NCI-H226 (cell line): ENCODE measurements around the gene EHBP1L1.
"Not testable (repeated sequence)": the region's sequence is repeated elsewhere in the genome, so short reads cannot be mapped to it uniquely, and the experiment has no call there.

Experiments used
- DNase-seq: peaks from one replicate; pipeline ENCODE4 v3.0.0-alpha.2; 2015

The EHBP1L1 gene

DNA sequence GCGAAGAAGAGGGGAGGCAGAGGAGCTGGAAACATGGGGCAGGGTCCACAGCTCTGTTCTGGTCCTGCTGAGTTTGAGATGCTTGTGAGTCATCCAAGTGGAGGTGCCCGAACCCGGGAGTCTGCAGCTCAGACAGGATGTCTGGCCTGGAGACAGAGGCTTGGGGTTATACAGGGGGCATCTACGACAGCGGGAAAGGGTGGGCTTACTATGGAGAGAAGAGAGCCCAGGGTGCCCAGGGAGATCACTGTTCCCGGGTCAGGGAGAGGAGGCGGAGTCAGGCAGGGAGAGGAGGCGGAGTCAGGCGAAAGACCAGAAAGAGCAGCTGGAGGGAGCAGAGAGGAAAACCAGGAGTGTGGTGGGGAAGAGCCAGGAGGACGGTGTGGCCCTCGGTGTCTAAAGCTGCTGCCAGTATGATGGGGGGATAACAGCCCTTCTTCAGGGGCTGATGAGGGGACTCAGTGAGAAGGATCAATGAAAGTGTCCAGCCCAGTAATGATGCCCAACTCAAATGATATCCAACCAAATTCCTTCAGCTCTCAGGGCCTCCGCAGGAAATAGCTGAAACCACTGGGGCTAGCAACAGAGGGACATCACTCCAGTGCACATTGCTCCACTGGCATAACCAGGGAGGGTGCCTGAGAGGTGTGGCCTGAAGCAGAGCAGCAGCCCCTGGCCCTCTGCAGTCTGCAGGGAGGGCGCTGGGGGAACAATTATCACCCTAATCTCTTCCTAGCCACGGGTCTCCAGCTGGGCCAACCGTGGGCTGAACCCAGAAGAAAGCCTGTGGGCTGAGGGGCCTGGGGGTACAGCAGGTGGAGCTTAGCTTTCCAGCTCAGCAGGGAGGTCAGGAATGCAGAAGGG lies 15.1 kb upstream of the EHBP1L1 start:
- peak; percentile 85 for DNase-seq

DNA sequence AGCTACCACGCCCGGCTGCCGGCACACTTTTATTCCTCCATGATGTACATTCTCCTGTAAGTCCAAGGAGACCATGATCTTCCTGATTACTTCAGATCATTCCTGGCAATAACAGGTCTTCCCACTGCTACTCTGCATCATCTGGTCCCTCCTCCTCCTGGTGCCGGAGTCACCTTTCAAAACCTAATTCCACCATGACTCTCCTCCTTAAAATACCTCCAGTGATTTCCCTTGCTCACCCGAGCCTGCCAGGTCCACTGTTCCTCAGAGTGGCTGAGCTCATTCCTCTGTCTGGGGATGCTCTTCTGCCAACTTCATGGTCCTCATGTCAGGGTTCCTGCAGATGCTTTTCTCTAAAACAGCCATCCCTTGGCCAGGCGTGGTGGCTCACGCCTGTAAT lies 13.8 kb upstream of the EHBP1L1 start:
- DNase-seq, result no peak

DNA sequence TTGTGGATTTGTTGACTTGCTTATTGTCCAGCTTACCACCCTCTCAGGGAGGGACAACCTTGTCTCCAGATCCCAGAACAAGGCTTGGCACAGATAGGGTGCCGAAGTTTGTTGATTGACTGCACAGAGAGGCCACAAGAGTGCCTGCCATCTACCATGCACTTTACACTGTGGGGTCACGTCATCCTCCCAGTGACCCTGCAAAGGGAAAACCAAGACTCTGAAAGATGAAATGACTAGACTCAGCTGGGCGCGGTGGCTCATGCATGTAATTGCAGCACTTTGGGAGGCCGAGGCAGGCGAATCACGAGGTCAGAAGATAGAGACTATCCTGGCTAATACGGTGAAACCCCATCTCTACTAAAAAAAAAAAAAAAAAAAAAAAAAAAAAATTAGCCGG lies 13.1 kb upstream of the EHBP1L1 start:
- no peak for DNase-seq

DNA sequence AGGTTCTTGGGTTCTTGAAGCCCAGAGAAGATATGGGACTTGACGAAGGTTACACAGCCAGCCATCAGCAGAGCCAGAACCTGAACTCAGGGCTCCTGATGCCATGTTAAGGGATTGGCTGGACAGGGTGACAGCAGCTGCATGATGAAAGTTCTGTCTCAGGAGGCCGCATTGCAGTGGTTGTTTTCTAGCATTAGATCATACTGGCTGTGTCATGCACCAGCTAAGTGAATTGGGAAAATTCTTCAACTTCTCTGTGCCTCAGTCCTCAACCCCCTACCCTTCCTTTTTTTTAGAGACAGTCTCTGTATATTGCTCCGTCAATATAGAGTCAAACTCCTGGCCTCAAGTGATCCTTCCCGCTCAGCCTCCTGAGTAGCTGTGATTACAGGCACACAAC lies 12.3 kb upstream of the EHBP1L1 start:
- DNase-seq, result no peak

DNA sequence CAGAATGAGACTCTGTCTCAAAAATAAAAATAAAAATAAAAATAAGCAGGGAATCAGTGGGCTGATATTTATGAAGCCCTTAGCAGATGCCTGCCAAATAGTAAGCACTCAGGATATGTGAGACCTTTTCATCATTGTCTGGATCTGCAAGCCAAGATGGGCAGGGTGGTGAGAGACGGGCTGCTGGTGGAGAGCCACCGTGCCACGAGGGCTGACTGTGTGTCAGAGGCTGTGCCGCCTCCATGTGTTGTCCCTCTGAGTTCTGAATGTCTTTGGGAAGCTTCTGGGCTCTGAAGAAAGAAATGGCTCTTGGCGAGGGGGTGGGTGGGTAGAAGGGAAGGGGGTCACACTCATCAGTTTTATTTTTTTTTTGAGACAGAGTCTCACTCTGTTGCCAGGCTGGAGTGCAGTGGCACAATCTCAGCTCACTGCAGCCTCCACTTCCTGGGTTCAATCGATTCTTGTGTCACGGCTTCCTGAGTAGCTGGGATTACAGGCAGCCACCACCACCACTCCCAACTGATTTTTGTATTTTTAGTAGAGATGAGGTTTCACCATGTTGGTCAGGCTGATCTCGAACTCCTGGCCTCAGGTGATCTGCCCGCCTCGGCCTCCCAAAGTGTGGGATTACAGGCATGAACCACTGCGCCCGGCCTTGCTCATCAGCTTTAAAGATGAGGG lies 10.8 kb upstream of the EHBP1L1 start:
- DNase-seq, result not testable (repeated sequence)

DNA sequence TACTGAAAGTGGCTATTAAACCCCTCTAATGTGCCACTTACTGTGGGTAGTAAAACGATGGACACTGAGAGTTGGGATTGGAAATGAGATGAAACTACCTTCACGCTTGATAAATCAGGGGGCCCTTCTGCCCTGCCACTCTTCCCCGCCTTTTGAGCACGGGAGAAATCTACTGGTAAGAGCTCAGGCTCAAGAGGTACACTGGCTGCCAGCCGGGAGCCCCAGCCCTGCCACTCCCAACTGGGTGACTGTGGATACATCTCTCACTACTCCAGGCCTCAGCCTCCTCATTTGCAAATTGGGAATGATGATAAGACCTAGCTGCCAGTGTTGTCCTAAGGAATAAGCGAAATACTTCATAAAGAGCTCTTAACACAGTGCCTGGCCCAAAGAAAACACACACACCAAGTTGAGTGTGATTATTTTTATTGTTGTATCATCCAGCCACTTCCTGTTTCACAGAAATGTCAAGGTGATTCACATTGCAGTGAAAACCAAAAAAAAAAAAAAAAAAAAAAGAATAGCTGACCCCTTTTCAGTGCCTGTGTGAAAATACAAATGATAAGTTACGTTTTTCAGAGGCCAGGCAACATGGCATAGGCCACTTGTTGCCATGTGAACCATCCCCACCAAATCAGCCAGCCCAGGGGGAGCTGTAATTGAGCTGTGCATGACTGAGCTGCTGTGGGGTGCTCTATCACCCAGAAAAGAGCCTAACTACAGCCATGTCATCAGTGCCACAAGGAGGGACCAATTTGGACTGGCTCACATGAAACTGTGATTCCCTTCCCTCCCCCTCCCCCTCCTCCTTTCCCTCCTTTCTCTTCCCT lies 10.0 kb upstream of the EHBP1L1 start:
- DNase-seq, result no peak

DNA sequence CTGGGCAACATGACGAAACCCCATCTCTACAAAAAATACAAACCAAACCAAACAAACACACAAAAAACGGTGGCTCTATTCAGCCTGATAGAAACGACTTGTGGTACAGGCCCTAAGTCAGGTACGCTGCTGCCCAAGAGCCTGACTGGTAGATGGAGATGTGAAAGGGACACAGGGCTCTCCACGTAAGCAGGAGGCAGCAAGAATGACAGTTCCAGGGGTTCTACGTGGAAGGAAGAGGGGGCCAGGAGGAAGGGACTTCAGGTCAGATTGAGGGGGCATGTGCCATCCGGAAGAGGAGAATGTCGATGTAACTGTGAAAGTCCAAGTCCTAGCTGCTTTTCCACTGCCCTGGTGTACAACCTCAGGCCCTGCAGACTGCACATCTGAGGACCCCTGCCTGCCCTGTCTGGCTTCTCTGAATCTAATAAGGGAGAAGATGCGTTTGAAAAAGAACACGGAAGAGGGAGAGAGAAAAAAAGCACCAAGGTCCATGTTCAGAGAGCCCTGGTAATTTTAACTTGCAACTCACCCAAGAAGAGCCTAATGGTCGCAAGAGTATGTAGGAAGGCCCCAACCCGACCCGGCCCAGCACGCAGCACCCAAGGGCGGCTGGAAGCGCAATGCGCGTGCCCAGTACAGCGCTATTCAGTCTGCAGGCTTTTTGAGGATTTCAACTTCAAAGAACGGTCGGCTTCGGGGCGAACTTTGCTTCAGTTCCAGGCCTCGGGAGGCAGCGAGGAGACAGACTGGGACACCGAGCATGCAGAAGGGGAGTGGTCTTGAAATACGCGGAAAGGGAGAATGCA lies 6.5 kb upstream of the EHBP1L1 start:
- DNase-seq, result no peak

DNA sequence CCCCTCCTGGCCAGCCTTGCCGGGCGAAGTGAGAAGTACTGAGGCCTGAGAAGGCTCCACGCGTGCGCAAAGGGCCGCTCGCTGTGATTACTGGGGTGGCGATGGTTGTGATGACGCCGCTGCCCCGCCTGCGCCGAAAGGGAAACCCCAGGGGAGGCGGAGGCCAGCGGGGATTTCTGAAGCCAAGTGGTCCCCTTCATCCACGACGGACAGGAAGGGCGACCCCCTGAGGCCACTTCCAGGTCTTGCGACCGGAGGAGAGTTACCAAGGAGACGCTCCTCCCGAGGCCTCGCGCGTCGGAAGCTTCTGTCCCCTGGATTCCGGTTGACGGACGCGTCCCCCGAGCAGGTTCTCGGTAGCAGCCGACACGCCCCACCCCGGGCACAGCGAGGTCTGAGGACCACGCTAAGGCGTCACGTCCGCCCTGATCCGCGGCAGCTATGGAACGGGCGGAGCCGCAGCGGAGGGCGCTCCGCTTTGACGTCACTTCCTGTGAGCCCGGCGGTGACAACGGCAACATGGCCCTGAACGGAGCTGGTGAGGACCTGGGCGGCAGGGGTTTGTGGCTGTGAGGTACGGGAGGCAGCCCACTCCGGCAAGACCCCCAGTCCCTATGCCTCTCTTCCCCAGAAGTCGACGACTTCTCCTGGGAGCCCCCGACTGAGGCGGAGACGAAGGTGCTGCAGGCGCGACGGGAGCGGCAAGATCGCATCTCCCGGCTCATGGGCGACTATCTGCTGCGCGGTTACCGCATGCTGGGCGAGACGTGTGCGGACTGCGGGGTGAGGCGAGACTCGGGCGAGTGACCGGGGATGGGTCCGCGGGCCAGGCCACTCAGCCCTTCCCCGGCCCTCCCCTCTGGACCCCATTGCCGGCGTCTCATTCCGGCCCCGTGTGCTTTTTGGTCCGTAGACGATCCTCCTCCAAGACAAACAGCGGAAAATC lies 5.6 kb upstream of the EHBP1L1 start, which contains the start of gene ZNRD2:
TSS of gene ZNRD2 (plus strand) at position 505 of the 946 bp plus-strand sequence. CDS start at position 520, 15 bp downstream.
- DNase-seq, result peak; percentile 99

DNA sequence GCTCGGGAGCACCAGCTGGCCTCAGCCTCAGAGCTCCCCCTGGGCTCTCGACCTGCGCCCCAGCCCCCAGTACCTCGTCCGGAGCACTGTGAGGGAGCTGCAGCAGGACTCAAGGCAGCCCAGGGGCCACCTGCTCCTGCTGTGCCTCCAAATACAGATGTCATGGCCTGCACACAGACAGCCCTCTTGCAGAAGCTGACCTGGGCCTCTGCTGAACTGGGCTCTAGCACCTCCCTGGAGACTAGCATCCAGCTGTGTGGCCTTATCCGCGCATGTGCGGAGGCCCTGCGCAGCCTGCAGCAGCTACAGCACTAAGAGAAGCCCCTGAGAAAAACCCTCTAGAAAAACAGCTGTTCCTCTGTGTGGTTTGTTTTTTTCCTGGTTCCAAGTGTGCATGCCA lies 4.4 kb upstream of the EHBP1L1 start:
- DNase-seq, result no peak

DNA sequence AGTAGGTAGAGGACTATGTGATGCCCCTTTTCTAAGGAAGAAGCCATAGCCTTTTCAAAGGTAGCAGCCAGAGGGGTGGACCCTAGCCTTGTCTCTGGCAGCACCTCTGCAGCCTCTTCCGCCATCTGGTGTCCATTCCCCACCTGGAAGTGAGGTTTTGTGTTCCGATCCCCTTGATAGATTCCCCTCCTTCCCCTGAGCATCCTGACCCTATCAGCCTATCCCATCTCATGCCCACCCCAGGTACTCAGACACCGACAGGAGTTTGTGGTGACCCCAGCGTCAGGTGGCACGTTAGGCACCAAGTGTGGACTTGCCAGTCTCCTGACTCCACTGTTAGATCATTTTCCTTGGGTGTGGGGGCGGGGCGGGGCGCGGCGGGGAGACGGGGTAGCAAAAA lies 3.9 kb upstream of the EHBP1L1 start:
- DNase-seq, result peak; percentile 48

DNA sequence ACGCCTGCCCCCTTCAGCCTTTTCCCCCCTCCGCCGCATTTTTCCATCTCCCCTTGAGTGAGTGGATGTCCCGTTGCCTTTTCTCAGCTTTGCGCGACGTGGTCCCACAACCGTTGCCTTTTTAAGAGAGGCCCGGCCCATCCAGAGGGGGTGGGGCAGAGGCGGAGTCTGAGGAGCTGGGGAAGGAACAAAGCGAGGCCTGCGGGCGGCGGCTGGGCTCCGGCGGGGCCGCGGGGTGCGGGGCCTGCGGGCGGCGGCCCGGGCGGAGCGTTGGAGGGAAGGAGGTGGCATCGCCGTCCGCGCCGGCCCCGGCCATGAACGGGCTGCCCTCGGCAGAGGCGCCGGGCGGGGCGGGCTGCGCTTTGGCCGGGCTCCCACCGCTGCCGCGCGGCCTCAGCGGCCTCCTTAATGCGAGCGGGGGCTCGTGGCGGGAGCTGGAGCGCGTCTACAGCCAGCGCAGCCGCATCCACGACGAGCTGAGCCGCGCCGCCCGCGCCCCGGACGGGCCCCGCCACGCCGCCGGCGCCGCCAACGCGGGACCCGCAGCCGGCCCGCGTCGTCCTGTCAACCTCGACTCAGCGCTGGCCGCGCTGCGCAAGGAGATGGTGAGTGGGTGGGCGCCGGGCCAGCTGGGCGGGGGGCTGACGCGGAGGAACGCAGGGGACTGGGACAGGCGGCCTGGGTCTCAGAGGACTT lies 3.3 kb upstream of the EHBP1L1 start, which contains the start of gene FAM89B:
TSS of gene FAM89B (plus strand) at position 183 of the 696 bp plus-strand sequence. CDS start at position 315, 132 bp downstream.
- DNase-seq, result peak; percentile 76

DNA sequence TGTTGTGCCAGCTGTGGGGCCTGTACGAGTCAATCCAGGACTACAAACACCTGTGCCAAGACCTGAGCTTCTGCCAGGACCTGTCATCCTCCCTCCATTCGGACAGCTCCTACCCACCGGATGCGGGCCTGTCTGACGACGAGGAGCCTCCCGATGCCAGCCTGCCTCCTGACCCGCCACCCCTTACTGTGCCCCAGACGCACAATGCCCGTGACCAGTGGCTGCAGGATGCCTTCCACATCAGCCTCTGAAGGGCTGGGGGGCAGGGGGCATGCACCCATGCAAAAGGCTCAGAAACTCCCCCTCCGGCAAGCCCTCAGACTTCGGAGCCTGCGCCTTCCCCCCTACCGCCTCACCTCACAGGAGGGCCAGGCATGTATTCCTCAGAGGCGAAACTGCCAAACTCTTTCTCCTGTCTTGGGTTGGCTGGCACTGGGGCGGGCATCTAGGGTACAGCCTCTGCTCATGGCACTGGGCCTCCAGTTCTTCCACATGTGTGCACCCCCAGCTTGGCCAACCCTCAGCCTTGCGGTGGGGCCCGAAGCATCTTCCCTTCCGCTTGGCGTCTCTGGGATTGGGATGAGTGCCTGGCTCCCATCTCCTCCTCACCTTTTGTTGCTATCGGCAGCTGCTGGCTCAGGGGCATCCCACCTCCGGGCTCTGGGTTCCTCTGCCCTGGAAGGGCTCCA lies 2.3 kb upstream of the EHBP1L1 start:
- no peak for DNase-seq

DNA sequence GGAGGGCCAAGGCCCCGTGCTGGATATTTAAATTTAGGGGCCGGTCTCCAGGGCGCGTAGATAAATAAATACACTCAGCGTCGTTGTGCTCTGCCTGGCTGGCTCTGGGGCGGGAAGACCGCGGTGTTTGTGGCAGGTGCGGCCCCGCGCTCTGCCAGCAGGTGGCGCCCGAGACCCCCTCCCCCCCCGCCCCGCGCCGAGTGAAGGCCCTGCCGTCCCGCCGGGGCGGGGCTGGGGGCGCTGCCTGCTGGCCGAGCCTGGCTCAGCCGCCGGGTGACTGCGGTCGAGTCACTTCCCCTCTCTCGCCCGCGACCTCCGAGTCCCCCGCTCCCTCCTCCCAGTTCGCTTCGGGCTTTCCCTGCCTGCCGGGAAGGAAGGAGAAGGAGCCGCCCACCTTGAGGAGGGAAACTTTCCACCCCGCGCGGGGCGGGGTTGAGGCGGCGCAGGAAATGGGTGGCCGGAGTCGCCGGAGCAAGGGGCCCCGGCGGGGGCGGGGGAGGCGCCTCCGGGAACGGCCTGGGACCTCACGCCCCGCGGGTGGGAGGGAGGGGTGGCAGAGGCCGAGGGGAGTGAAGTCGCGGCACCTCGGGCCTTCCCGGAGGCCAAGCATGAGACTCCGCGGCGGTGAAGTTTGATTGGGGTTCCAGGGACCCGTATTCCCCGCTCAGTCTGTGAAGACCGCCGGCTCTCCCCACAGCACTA lies 1.6 kb upstream of the EHBP1L1 start:
- DNase-seq, result peak; percentile 97

DNA sequence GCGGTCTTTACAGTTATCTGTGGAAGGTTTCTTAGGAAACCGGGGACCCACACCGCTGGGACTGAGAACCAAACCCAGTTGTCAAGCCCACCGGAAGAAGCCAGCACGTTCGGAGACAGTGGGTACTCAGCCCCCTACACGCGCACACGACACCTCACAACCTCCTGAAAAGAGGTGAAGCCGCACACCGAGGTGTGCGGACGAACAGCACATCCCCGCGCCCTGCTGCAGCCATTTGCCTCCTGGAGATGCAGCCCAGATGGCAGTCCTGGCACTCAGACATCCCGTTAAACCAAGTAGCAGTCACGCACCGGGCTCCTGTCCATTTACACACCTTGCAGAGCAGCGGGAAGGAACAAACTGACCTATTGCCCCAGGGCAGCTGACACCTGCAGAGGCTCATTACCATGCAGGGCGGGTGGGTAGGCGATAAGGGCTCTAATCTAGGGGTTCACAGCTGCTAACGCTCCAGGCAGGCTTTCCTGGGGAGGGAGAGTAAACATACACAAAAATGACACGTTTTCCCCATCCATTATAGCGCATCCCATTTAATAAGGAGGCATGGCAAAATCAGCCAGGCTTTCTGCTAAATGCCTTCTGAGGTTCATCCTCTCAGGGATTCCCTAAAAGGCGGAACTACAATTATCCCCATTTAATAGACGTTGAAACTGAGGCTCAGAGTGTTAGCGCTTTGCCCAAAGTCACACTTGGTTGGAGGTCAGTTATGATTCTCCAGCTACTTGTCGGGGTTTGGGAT lies 864 bp upstream of the EHBP1L1 start:
- no peak for DNase-seq

DNA sequence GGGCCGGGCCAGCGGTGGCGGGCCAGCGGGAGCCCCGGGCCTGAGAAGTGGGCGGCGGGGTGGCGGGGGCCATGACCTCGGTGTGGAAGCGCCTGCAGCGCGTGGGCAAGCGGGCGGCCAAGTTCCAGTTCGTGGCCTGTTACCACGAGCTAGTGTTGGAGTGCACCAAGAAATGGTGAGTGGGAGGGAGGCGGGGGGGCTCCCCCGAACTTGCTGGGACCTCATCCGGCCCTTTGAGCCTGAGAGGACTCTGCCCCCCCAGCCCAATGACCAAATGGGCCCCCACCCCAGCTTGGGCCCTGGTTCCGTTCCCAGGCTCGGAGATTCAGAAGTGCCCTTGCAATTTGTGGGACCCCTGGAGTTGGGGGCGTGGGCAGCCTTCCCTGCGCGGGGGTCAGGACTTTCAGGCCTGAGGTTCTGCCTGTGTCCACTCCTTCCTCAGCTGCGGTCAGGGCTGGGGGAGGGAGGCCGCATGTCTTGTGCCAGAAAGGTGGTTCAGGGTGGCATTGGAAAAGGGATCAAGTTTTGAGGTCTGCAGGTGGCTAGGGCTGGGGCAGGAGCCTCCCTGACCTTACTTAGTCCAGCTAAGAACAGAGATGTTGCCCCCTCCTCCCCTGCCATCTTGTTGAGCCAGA lies 496 bp downstream of the EHBP1L1 start:
- no peak for DNase-seq

DNA sequence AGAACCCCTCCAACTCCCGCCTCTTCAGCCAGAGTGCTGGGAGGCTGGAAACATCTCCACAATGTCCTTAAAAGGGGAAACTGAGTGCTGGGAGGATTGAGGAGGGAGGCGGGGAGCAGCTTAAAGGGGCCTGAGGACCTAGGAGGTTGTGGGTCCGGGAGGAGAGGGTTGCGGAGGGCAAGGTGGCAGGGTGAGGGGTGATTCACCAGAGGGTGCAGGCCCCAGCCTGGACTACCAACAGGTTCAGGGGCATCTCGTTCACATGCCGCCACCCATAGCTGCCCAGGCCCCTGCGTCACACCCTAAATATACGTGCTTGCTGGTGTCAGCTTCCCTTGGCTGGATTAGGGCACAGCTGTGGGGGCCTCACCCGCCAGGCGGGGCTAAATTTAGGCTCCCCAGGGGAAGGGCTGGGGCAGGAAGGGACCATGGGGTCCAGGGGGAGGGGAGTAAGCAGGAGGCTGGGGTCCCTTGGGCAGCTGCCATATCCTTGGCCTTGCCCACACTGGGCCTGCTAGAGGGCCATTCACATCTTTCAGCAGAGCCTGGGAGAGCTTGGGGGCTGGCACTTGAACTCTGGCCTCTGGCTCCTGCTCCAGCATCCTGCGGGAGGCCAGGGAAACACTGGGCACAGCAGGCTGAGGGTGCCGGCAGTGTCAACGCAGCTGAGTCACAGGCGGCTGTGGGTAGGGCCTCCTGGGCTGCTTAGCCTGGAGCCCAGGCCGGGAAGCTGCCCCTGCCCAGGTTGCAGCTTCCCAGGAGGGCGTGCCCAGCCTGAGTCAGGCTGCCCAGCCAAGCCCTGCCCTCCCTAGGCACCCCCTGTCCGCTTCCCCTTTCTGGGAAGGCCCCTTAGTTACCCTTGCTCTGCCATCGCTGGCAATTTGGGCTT lies 1.3 kb downstream of the EHBP1L1 start:
- peak; percentile 84 for DNase-seq

DNA sequence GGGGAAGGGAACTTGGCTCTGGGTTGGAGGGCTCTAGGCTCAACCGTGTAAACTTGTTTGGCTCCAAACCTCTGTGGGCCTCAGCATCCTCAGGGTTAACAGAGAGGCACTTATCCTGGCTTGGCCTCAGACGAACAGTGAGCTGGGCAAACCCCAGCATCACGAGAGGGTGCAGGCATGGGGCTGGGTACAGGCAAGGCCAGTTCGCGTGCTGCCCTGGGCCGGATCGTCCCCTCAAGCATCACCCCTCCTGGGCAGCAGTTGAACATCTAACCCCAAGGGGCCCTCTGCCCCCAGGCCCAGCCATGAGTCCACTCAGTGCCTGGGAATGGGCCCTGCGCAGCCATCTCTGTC lies 1.9 kb downstream of the EHBP1L1 start:
- no peak for DNase-seq
